LNCAP (cell line): Measurements from ENCODE around the gene SLIT2.

ENCODE experiments used
- CTCF ChIP-seq: fragments of 450-650 bp; IDR thresholded peaks from 2 replicates; pipeline ENCODE4 v1.5.1; 2017; ENCODE audit warnings: mild to moderate bottlenecking

The SLIT2 gene

GRCh38 chr4:20301161-20301560, 49.5 kb downstream of the SLIT2 start:
- no peak for TF ChIP-seq CTCF
